Left lung (tissue), 14 donors: ENCODE results near the gene FCAMR. TPM values are rescaled to one million over a fixed set of nuclear protein-coding genes. Genes with fewer than 3 reads are reported as not detected.

ENCODE experiments used
- ATAC-seq: fragments of 200-7000 bp; cut with Tn5 transposase; one replicate; pipeline ENCODE4 v1.9.1; 2020; ENCODE audit warnings: moderate library complexity
- DNase-seq, 4 donors: peaks; one replicate each; pipeline ENCODE4 v3.0.0-alpha.2; 2013 to 2020
- H3K27ac ChIP-seq, 2 donors: fragments of 200-600 bp; sonication (generic) in 1 of 2; one replicate each; pipeline versions ENCODE4 v1.5.0 to v1.8.0; 2020 to 2021
- H3K27me3 ChIP-seq, 2 donors: fragments of 200-600 bp; sonication (generic) in 1 of 2; one replicate each; pipeline versions ENCODE4 v1.5.0 to v1.8.0; 2020 to 2021
- H3K36me3 ChIP-seq, 2 donors: fragments of 200-600 bp; sonication (generic) in 1 of 2; one replicate each; pipeline versions ENCODE4 v1.5.0 to v1.8.0; 2020 to 2021
- H3K4me1 ChIP-seq, 2 donors: fragments of 200-600 bp; one replicate each; pipeline ENCODE4 v1.8.0; 2021
- H3K4me3 ChIP-seq, 2 donors: fragments of 200-600 bp; sonication (generic) in 1 of 2; one replicate each; pipeline versions ENCODE4 v1.5.0 to v1.8.0; 2020 to 2021; ENCODE audit warnings: mild to moderate bottlenecking in 1 of 2
- H3K9me3 ChIP-seq, 2 donors: fragments of 200-600 bp; sonication (generic) in 1 of 2; one replicate each; pipeline versions ENCODE4 v1.5.0 to v1.8.0; 2020 to 2021
- CTCF ChIP-seq, 2 donors: fragments of 200-600 bp; sonication (generic) in 1 of 2; IDR thresholded peaks; one replicate each; pipeline versions ENCODE4 v1.5.0 to v1.8.0; 2021; ENCODE audit warnings: antibody characterized with exemption in 2 of 2
- intact Hi-C, 2 donors: fragments of 100-400 bp; cut with DNase I; formaldehyde crosslinking; loops; one replicate each; pipeline versions ENCODE4 v1.11.2 to v1.14.2; 2022
- long read RNA-seq, 12 donors: library from polyadenylated mRNA in 2 of 12; unstranded in 2 of 12; transcript quantifications; one replicate each; pipeline ENCODE4 v2.0.0 and lab custom pipeline, GENCODE V29; 2019 to 2026
- polyA plus RNA-seq, 6 donors: library from polyadenylated mRNA; unstranded; fragments of 120-200 nt; gene quantifications; one replicate each; pipeline ENCODE4 v1.2.1, GENCODE V29; 2013; ENCODE audit not compliant: insufficient read length in 6 of 6
- total RNA-seq, 2 donors: library from RNA; stranded (reverse); fragmentation: NEBNext Ultra II Directional; extraction: Animal tissue kit (Norgen Biotek cat#: 25700); gene quantifications; one replicate each; pipeline ENCODE4 v1.2.1, GENCODE V29; 2021
- donor health status: DM: no; HTN: yes; CAD: no.
- donor health status: DM: no; HTN: no; CAD: no.

Gene FCAMR
- total RNA-seq (not detected), polyA plus RNA-seq (under 1 TPM in 3 of 6 donors, not detected in 3; 0.07 to 0.18 (median 0.07) TPM)
- long read RNA-seq, donor 1: 0 reads
- long read RNA-seq, donor 2: 0 reads
- long read RNA-seq, donor 3: 0 reads
- long read RNA-seq, donor 4: 0 reads
- long read RNA-seq, donor 5: 0 reads
- long read RNA-seq, donor 6: 0 reads
- long read RNA-seq, donor 7: 0 reads
- long read RNA-seq, donor 8: 0 reads
- long read RNA-seq, donor 9: 0 reads
- long read RNA-seq, donor 10: 0 reads
- long read RNA-seq, donor 11: 0 reads
- long read RNA-seq, donor 12: 0 reads

- intact Hi-C loops: no loop called here
- Histone ChIP-seq H3K9me3 (no peaks in the 10 kb centered on the region), H3K4me1 (peaks cover 0 to 41% of the 10 kb centered on the region in 2 donors), H3K27ac (no peak within 1 kb of the TSS), H3K4me3 (no peak within 1 kb of the TSS), H3K36me3 (no peaks in the 10 kb centered on the region), H3K27me3 (peaks cover 0 to 26% of the 10 kb centered on the region in 2 donors)
- DNase-seq: no peak
- TF ChIP-seq CTCF (IDR thresholded peaks at IDR 0.05): no peak
- ATAC-seq: no peak
Observed at GRCh38 chr1:206970446-206970845, at the start of gene FCAMR. Gene FCAMR, minus strand, starts transcription at chr1:206970460. Its CDS starts 335 bp downstream, at chr1:206970125.

- H3K4me3 ChIP-seq: no peak overlapping the region
- peaks cover 8 to 34% of the 10 kb centered on the region in 2 donors for H3K4me1 ChIP-seq
- peak overlapping the region; percentile 4 to 16 for H3K27ac ChIP-seq
- ATAC-seq (no peak), DNase-seq (no peak)
- TF ChIP-seq CTCF (IDR thresholded peaks at IDR 0.05): no peak
- no peaks in the 10 kb centered on the region for H3K9me3 ChIP-seq
- peaks cover 0 to 13% of the 10 kb centered on the region in 2 donors for H3K36me3 ChIP-seq
- H3K27me3 ChIP-seq: no peaks in the 10 kb centered on the region
- intact Hi-C loops: no loop called here
Observed at GRCh38 chr1:207019661-207020060, 49.4 kb upstream of the FCAMR start.

GRCh38 chr1:207019161-207019560 is 48.9 kb upstream of the FCAMR start:
- no peak for DNase-seq
- peak overlapping the region; percentile 4 to 16 for H3K27ac ChIP-seq
- intact Hi-C loops: no loop called here

GRCh38 chr1:207018707-207019106 is 48.4 kb upstream of the FCAMR start:
- Histone ChIP-seq H3K4me1 (peaks cover under 1 to 25% of the 10 kb centered on the region in 2 donors), H3K27ac (peak overlapping the region in 1 of 2 donors; percentile 16), H3K4me3 (no peak overlapping the region), H3K9me3 (no peaks in the 10 kb centered on the region), H3K36me3 (peaks cover 0 to 9% of the 10 kb centered on the region in 2 donors), H3K27me3 (no peaks in the 10 kb centered on the region)
- DNase-seq: no peak
- intact Hi-C loops: no loop called here
- TF ChIP-seq CTCF (IDR thresholded peaks at IDR 0.05): no peak
- ATAC-seq: no peak

More at GRCh38 chr1:207019161-207019560, 48.9 kb upstream of the FCAMR start:
- no peak for TF ChIP-seq CTCF (IDR thresholded peaks at IDR 0.05)
- Histone ChIP-seq H3K9me3 (no peaks in the 10 kb centered on the region), H3K4me1 (peaks cover 5 to 29% of the 10 kb centered on the region in 2 donors), H3K4me3 (no peak overlapping the region), H3K36me3 (peaks cover 0 to 13% of the 10 kb centered on the region in 2 donors), H3K27me3 (no peaks in the 10 kb centered on the region)
- peak; percentile 2 for ATAC-seq

GRCh38 chr1:207017615-207018559 is 47.6 kb upstream of the FCAMR start:
- DNase-seq: peak in 1 of 4 donors; percentile 63
- Histone ChIP-seq H3K4me3 (no peak overlapping the region), H3K27ac (peak overlapping the region in 1 of 2 donors; percentile 11), H3K9me3 (no peaks in the 10 kb centered on the region), H3K27me3 (no peaks in the 10 kb centered on the region), H3K4me1 (peaks cover 0 to 20% of the 10 kb centered on the region in 2 donors), H3K36me3 (peaks cover 0 to 6% of the 10 kb centered on the region in 2 donors)
- no peak for TF ChIP-seq CTCF (IDR thresholded peaks at IDR 0.05)
- intact Hi-C loops: no loop called here
- peak; percentile 51 for ATAC-seq
